SH-SY5Y (cell line): ENCODE data around the gene OR52K2.

ENCODE experiments used
- GATA2 ChIP-seq: IDR thresholded peaks from 2 replicates; pipeline ENCODE4 v1.6.1; 2011; ENCODE audit warnings: mild to moderate bottlenecking, low read depth, low read length
- GATA3 ChIP-seq: IDR thresholded peaks from 2 replicates; pipeline ENCODE4 v1.6.1; 2011; ENCODE audit warnings: low read depth, mild to moderate bottlenecking, low read length, moderate library complexity

DNA sequence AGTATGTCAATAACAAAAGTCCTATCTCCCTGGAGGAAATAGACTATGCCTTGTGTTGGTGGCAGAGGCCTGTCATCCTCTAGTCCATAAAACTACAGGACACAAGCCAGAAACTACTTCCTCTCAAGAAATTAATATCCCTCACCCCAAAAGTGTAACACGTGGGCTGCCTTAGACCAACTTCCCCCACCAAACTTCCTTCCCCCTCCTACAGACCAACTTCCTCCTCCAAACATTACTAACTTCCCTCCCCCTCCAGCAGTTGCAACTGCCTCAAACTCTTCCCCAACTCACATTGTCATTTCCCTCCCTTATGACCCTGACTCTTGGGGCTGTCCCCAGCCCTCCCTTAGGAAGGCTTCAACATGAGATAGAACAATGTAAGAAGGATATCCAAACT is 6.3 kb downstream of the OR52K2 start:
- no peak for TF ChIP-seq GATA2
- TF ChIP-seq GATA3, result no peak
